Activated CD4-positive, CD25-positive, alpha-beta regulatory T cell treated with anti-CD3 and anti-CD28 coated beads, Interleukin-2, amount 50 U/mL, for 72 hours (primary cell): ENCODE measurements around the gene ARMC5.
A peak's percentile ranks its signal among the peaks of the same experiment; 100 is the strongest.

Experiments
- DNase-seq: peaks from one replicate; pipeline ENCODE4 v3.0.0; 2021

Gene ARMC5

GRCh38 chr16:31464348-31464769, 5.1 kb downstream of the ARMC5 start:
- DNase-seq = no peak

- no peak for DNase-seq
Measured at GRCh38 chr16:31464781-31465260, 5.5 kb downstream of the ARMC5 start.

- no peak for DNase-seq
Measured at GRCh38 chr16:31465788-31466370, 6.6 kb downstream of the ARMC5 start.

- no peak for DNase-seq
Measured at GRCh38 chr16:31466381-31466841, 7.1 kb downstream of the ARMC5 start.

GRCh38 chr16:31467151-31467773, 8.0 kb downstream of the ARMC5 start:
- no peak for DNase-seq

- DNase-seq = no peak
Measured at GRCh38 chr16:31467858-31468257, 8.6 kb downstream of the ARMC5 start.

- no peak for DNase-seq
Measured at GRCh38 chr16:31470615-31471014, 11.3 kb downstream of the ARMC5 start.

GRCh38 chr16:31471241-31471874, 12.1 kb downstream of the ARMC5 start:
- DNase-seq = no peak

- DNase-seq = no peak
Measured at GRCh38 chr16:31471875-31472708, 12.8 kb downstream of the ARMC5 start, which contains the start of gene TGFB1I1. TGFB1I1 (plus strand) TSS chr16:31472152; CDS start chr16:31472189, 37 bp downstream.

GRCh38 chr16:31472709-31473203, 13.5 kb downstream of the ARMC5 start:
- DNase-seq = no peak

GRCh38 chr16:31473264-31473984, 14.1 kb downstream of the ARMC5 start:
- DNase-seq = no peak

GRCh38 chr16:31474173-31474714, 14.9 kb downstream of the ARMC5 start:
- DNase-seq = no peak

- DNase-seq = no peak
Measured at GRCh38 chr16:31474773-31475738, 15.8 kb downstream of the ARMC5 start.

- no peak for DNase-seq
Measured at GRCh38 chr16:31475946-31476302, 16.6 kb downstream of the ARMC5 start.

- peak; percentile 79 for DNase-seq
Measured at GRCh38 chr16:31476303-31477219, 17.3 kb downstream of the ARMC5 start.

- peak; percentile 52 for DNase-seq
Measured at GRCh38 chr16:31477220-31478216, 18.2 kb downstream of the ARMC5 start.

- no peak for DNase-seq
Measured at GRCh38 chr16:31478956-31479355, 19.7 kb downstream of the ARMC5 start.

- DNase-seq = no peak
Measured at GRCh38 chr16:31479751-31480150, 20.4 kb downstream of the ARMC5 start.
